ENCODE data around the gene DCAF8L1.

DNA sequence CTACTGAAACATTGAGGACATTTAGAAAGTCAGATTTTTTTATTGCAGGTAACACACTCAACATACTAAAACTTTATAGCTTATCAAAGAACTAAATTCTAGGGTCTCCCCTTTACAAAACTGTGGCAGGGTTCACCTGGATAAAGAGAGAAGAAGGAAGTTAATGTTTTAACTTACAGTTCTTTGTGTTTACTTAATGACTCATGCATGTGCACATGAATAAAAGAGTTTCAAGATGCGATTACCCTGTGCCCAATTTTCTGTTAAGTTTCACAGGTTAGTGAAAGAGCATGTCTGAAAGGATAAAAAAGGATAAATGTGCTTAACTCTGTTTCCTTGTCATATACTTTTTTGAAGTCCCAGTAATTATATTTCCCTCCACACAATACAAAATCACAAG lies 16.8 kb downstream of the DCAF8L1 start:
- TF ChIP-seq, protein P1, sequence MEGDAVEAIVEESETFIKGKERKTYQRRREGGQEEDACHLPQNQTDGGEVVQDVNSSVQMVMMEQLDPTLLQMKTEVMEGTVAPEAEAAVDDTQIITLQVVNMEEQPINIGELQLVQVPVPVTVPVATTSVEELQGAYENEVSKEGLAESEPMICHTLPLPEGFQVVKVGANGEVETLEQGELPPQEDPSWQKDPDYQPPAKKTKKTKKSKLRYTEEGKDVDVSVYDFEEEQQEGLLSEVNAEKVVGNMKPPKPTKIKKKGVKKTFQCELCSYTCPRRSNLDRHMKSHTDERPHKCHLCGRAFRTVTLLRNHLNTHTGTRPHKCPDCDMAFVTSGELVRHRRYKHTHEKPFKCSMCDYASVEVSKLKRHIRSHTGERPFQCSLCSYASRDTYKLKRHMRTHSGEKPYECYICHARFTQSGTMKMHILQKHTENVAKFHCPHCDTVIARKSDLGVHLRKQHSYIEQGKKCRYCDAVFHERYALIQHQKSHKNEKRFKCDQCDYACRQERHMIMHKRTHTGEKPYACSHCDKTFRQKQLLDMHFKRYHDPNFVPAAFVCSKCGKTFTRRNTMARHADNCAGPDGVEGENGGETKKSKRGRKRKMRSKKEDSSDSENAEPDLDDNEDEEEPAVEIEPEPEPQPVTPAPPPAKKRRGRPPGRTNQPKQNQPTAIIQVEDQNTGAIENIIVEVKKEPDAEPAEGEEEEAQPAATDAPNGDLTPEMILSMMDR (conservative IDR thresholded peaks at IDR 0.05; ENCODE audit: low read depth, low read length): no peak
- TF ChIP-seq POLR2A (IDR thresholded peaks at IDR 0.05; ENCODE audit: low read depth, low read length) (no peak), RAD21 (IDR thresholded peaks at IDR 0.05; ENCODE audit: low read length) (no peak), SMC3 (IDR thresholded peaks at IDR 0.05; ENCODE audit: low read depth, low read length) (no peak), RCOR1 (IDR thresholded peaks at IDR 0.05; ENCODE audit: insufficient replicate concordance, low read length) (no peak), BHLHE40 (IDR thresholded peaks at IDR 0.05; ENCODE audit: low read depth, low read length) (no peak), MAFK (IDR thresholded peaks at IDR 0.05; ENCODE audit: low read depth, low read length) (no peak), CHD1 (IDR thresholded peaks at IDR 0.05; ENCODE audit: low read depth, low read length) (no peak)
- TF ChIP-seq, protein P2, sequence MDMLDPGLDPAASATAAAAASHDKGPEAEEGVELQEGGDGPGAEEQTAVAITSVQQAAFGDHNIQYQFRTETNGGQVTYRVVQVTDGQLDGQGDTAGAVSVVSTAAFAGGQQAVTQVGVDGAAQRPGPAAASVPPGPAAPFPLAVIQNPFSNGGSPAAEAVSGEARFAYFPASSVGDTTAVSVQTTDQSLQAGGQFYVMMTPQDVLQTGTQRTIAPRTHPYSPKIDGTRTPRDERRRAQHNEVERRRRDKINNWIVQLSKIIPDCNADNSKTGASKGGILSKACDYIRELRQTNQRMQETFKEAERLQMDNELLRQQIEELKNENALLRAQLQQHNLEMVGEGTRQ (IDR thresholded peaks at IDR 0.05; ENCODE audit: low read depth, low read length): no peak
